ENCODE results near the gene AHDC1. TPM values are rescaled to one million over a fixed set of nuclear protein-coding genes. Genes with fewer than 3 reads are reported as not detected.
"Not testable (repeated sequence)": the region's sequence is repeated elsewhere in the genome, so short reads cannot be mapped to it uniquely, and the experiment has no call there.

The AHDC1 gene
- total RNA-seq, 2 donors from 2014 or later = 27.1 to 83.7 TPM

DNA sequence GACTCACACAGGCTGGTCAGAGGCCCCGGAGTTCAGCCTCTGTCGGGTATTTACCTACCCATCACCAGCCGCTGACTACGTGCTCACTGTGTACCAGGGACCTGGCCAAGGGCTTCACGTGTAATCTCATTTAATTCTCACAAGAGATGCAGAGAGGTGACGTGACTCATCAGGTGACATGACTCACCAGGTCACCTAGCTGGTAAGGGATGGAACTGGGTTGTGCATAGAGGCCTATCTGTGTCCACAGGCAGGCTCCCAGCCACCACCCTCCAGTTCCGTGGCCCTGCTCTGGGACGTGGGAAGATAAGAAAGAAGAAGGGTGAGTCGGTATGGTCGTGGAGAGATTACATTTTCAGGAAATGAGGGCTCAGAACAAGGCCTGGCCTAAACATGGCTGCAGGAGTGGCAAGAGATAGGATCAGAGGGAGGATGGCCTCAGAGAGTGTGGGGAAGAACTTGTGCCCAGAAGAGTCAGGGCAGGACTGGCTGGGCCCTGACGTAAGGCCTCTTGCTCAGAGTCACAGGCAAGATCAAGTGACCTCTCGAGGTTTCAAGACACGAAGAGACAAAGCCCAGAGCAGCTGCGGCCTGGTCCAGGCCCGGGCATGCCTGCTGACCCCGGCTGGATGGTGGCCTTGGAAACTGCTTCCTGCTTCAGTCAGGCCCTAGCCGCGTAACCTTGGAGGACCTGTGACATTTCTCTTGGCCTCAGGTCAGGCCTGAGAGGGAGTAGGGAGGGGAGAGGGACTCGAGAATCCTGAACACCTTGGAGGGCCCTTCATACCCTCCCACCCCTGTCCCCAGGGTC lies 61.3 kb downstream of the AHDC1 start:
- no peak overlapping the region for H3K4me3 ChIP-seq
- no peaks in the 10 kb centered on the region for H3K9me3 ChIP-seq
- H3K27ac ChIP-seq = peak overlapping the region; percentile 77 to 79
- TF ChIP-seq POLR2A (IDR thresholded peaks at IDR 0.05) (no peak), POLR2AphosphoS5 (IDR thresholded peaks at IDR 0.05) (no peak)
- TF ChIP-seq, protein P1, sequence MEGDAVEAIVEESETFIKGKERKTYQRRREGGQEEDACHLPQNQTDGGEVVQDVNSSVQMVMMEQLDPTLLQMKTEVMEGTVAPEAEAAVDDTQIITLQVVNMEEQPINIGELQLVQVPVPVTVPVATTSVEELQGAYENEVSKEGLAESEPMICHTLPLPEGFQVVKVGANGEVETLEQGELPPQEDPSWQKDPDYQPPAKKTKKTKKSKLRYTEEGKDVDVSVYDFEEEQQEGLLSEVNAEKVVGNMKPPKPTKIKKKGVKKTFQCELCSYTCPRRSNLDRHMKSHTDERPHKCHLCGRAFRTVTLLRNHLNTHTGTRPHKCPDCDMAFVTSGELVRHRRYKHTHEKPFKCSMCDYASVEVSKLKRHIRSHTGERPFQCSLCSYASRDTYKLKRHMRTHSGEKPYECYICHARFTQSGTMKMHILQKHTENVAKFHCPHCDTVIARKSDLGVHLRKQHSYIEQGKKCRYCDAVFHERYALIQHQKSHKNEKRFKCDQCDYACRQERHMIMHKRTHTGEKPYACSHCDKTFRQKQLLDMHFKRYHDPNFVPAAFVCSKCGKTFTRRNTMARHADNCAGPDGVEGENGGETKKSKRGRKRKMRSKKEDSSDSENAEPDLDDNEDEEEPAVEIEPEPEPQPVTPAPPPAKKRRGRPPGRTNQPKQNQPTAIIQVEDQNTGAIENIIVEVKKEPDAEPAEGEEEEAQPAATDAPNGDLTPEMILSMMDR (IDR thresholded peaks at IDR 0.05) = no peak
- intact Hi-C loops (cut with DNase I) = no loop called here
- H3K27me3 ChIP-seq (replicated peaks; ENCODE audit: insufficient read depth) = no peaks in the 10 kb centered on the region
- peaks cover 9% of the 10 kb centered on the region for H3K4me1 ChIP-seq (replicated peaks)
- 43% methylated on average over 19 of the region's 19 CpGs for WGBS
- peak; percentile 45 for DNase-seq (ENCODE audit: low spot score)
- no peaks in the 10 kb centered on the region for H3K36me3 ChIP-seq

DNA sequence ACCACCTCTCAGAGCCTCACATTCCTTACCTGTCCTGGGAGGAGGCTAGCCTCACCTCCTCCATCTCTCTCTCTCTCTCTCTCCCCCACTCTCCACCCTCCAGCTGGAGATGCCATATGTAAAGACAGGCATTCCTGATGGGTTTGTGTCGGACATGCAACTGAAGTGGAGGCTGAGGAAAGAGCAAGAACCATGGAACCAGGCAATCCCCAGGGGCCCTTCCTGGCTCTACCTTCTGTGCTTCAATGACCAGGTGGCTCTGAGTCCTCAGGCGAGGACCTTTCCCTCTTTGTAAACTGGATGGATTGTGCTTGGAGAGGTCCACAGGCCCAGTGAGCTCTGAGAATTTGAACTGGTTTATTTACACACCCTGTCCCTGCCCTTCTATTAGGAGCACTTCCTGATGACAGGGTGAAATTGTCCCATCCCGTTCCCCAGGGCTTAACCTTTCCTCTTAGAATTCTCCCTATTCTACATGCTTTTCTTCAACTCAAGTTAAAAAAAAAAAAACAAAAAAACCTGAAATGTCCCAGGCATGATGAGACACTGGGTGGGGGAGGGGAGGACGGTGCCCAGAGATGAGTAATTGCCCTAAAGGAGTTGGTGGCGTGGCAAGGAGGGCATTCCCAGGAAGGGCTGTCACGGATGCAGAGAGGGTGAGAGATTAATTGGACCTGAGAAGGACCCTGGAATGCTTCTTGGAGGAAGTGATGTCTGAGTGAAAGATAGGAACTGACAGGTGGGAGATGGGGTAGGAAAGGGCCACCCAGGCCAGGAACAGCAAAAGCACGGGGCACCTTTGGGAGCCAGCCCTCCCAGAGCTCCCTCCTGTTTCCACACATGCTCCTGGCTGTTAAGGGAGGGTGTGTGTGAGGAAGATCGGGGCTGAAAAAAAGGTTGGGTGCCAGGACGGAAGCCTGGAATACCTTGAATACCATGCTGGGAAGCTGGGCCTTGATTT lies 63.8 kb downstream of the AHDC1 start:
- H3K27me3 ChIP-seq (replicated peaks; ENCODE audit: insufficient read depth) = no peaks in the 10 kb centered on the region
- 36% methylated on average over 9 of the region's 9 CpGs for WGBS
- H3K36me3 ChIP-seq = no peaks in the 10 kb centered on the region
- H3K4me3 ChIP-seq = no peak overlapping the region
- no peaks in the 10 kb centered on the region for H3K9me3 ChIP-seq
- peaks cover 14% of the 10 kb centered on the region for H3K4me1 ChIP-seq (replicated peaks)
- TF ChIP-seq, protein P1 (IDR thresholded peaks at IDR 0.05) = no peak
- no peak for TF ChIP-seq POLR2AphosphoS5 (IDR thresholded peaks at IDR 0.05)
- TF ChIP-seq POLR2A (IDR thresholded peaks at IDR 0.05) = no peak
- intact Hi-C loops (cut with DNase I) = no loop called here
- no peak for DNase-seq (ENCODE audit: low spot score)
- H3K27ac ChIP-seq = peak overlapping the region; percentile 27 to 35

DNA sequence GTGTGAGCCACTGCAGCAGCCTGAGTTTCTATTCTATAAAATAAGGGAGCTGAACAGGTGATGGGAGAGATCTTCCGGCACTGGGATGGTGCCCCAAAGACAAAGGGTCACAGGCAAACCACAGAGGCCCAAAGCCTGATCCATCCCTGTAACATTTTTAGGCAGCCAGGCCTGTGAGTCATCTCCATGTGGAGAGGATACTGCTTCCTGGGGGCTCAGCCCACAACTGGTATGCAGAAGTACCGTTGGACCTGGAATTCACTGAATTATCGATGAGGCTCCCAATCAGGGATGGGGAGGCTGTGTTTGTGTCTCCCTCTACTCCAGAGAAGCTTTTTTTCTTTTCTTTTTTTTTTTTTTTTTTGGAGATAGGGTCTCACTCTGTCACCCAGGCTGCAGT lies 65.2 kb downstream of the AHDC1 start:
- intact Hi-C loops (cut with DNase I) = no loop called here
- 46% methylated on average over 3 of the region's 3 CpGs for WGBS

DNA sequence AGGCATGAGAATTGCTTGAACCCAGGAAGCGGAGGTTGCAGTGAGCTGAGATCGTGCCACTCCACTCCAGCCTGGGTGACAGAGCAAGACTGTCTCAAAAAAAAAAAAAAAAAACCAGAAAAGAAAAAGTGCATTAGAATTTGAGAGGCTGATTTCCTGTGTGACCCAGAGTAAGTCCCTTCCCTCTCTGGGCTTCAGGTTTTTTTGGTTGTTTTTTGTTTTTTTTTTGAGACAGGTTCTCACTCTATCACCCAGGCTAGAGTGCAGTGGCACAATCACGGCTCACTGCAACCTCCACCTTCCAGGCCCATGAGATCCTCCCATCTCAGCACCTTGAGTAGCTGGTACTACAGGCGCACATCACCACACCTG lies 65.7 kb downstream of the AHDC1 start:
- H3K27ac ChIP-seq; intact Hi-C loops (cut with DNase I); DNase-seq (ENCODE audit: low spot score); H3K27me3 ChIP-seq (replicated peaks; ENCODE audit: insufficient read depth); H3K4me3 ChIP-seq; H3K9me3 ChIP-seq; H3K36me3 ChIP-seq: not testable (repeated sequence)
- peaks cover 14% of the 10 kb centered on the region for H3K4me1 ChIP-seq (replicated peaks)
- WGBS = 94% methylated on average over 4 of the region's 4 CpGs

More for the DNA sequence above, 65.2 kb downstream of the AHDC1 start:
- Histone ChIP-seq H3K27me3 (replicated peaks; ENCODE audit: insufficient read depth) (no peaks in the 10 kb centered on the region), H3K27ac (no peak overlapping the region), H3K36me3 (no peaks in the 10 kb centered on the region), H3K9me3 (no peaks in the 10 kb centered on the region), H3K4me3 (no peak overlapping the region), H3K4me1 (replicated peaks) (peaks cover 14% of the 10 kb centered on the region)
- no peak for DNase-seq (ENCODE audit: low spot score)
- TF ChIP-seq, protein P1 (IDR thresholded peaks at IDR 0.05) = no peak
- TF ChIP-seq POLR2A (IDR thresholded peaks at IDR 0.05) (no peak), POLR2AphosphoS5 (IDR thresholded peaks at IDR 0.05) (no peak)

DNA sequence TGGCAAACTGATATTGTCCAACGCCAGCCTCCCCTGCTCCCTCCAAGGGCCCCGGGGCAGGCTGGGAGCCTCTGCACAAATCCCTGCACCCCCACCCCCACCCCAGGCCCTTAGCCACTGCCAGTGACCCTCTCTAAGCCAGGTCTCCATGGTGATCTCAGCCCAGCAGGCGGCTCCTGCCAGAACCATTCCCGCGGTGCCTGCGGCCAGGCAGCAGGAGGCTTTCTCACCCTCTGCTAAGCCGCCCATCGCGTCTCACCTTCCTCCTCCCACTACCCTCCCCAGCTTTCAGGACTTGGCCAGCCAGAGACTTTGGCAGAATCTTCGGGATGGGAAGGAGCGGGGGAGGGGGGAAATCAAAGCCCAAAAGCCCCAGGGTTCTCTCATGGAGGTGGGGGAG lies 67.2 kb downstream of the AHDC1 start:
- intact Hi-C loops (cut with DNase I) = no loop called here
- WGBS = 8% methylated on average over 11 of the region's 11 CpGs
- no peak overlapping the region for H3K4me3 ChIP-seq

More for the DNA sequence above, 67.2 kb downstream of the AHDC1 start:
- DNase-seq (ENCODE audit: low spot score) = no peak
- peak; percentile 14 for TF ChIP-seq POLR2AphosphoS5 (IDR thresholded peaks at IDR 0.05)
- TF ChIP-seq, protein P1 (IDR thresholded peaks at IDR 0.05) = no peak
- Histone ChIP-seq H3K4me1 (replicated peaks) (peaks cover 10% of the 10 kb centered on the region), H3K36me3 (no peaks in the 10 kb centered on the region), H3K9me3 (no peaks in the 10 kb centered on the region), H3K27me3 (replicated peaks; ENCODE audit: insufficient read depth) (no peaks in the 10 kb centered on the region), H3K27ac (peak overlapping the region; percentile 52 to 63)

Data from prostate gland (tissue), 2 donors.